ENCODE measurements around the gene CMTM7. TPM values are rescaled to one million over a fixed set of nuclear protein-coding genes. Genes with fewer than 3 reads are reported as not detected.

Gene CMTM7
- total RNA-seq, 1 donor from 2014 or later: 37.4 TPM

DNA sequence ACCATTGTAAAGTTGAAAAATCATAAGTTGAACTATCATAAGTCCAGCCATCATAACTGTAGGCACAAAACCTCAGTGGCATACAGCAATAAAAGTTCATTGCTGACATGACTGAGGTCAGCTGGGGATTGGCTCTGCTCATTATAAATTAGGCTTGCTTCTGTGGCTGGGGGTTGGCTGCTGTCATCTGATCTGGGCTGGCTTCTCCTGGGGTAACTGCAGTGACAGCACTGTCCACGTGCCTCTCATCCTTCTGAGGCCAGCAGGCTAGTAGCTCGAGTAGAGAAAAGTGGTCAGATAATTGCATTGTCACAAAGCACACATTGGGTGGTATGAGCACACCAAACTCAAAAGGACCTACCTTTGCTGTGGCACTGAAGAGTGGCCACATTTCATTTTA, 31.3 kb downstream of the CMTM7 start:
- TF ChIP-seq, protein P1, sequence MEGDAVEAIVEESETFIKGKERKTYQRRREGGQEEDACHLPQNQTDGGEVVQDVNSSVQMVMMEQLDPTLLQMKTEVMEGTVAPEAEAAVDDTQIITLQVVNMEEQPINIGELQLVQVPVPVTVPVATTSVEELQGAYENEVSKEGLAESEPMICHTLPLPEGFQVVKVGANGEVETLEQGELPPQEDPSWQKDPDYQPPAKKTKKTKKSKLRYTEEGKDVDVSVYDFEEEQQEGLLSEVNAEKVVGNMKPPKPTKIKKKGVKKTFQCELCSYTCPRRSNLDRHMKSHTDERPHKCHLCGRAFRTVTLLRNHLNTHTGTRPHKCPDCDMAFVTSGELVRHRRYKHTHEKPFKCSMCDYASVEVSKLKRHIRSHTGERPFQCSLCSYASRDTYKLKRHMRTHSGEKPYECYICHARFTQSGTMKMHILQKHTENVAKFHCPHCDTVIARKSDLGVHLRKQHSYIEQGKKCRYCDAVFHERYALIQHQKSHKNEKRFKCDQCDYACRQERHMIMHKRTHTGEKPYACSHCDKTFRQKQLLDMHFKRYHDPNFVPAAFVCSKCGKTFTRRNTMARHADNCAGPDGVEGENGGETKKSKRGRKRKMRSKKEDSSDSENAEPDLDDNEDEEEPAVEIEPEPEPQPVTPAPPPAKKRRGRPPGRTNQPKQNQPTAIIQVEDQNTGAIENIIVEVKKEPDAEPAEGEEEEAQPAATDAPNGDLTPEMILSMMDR (conservative IDR thresholded peaks at IDR 0.05): no peak

DNA sequence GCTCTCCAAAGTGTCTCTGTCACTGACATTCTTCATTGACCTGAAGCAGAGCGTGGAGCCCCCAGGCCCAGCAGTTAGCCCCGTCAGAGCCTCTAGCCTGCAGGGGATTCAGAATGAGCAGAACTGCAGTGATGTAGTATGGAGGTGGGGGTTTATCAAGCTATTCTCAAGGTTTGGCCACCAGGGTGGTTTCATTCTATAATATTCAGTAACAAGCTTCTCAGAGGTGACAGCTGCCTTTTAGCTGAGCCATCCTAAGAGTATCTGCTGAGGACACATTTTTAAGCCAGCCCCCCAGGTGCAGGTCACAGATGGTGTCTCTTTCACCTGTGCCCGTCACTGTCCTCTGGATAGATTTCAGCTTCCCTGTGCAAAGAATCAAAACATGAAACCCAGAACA, 31.9 kb downstream of the CMTM7 start:
- peaks cover 4% of the 10 kb centered on the region for H3K9me3 Mint-ChIP-seq
- H3K4me1 Mint-ChIP-seq: peaks cover 44% of the 10 kb centered on the region
- H3K36me3 Mint-ChIP-seq (ENCODE audit: low read depth): peaks cover 9% of the 10 kb centered on the region
- TF ChIP-seq, protein P1 (conservative IDR thresholded peaks at IDR 0.05): no peak
- no peak overlapping the region for H3K27ac Mint-ChIP-seq (ENCODE audit: unreplicated experiment)
- no peak overlapping the region for H3K4me3 Mint-ChIP-seq
- no peaks in the 10 kb centered on the region for H3K27me3 Mint-ChIP-seq (ENCODE audit: low read depth)
- DNase-seq (ENCODE audit: low read depth, low spot score): no peak

More for the DNA sequence above, 31.3 kb downstream of the CMTM7 start:
- no peaks in the 10 kb centered on the region for H3K27me3 Mint-ChIP-seq (ENCODE audit: low read depth)
- no peak overlapping the region for H3K4me3 Mint-ChIP-seq
- H3K36me3 Mint-ChIP-seq (ENCODE audit: low read depth): peaks cover 12% of the 10 kb centered on the region
- DNase-seq (ENCODE audit: low read depth, low spot score): no peak
- peaks cover 8% of the 10 kb centered on the region for H3K9me3 Mint-ChIP-seq
- H3K27ac Mint-ChIP-seq (ENCODE audit: unreplicated experiment): no peak overlapping the region
- H3K4me1 Mint-ChIP-seq: peaks cover 44% of the 10 kb centered on the region

DNA sequence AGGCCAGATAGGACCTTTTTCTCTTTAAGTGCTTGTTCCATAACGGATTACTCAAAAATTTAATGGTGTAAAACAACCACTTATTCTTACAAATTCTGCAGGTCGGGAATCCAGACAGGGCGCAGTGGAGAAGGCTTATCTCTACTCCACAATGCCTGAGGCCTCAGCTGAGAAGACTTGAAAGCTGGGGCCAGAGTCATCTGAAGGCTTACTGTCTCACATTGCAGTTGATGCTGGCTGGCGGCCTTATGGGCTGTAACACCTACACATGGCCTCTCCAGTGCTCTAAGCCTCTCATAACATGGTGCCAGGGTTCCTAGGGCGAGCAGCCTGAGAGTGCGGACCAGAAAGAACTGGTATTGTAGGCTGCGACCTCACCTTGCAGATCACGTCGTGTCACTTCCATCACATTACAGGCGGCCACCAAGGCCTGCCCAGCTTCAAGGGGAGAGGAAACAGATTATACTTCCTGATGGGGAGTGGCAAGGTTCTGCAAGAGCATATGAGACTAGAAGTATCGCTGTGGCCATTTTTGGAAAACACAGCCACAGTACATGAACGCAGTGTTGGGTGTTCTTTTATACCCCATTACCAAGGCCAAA, 32.4 kb downstream of the CMTM7 start:
- Mint-ChIP-seq H3K9me3 (peaks cover 3% of the 10 kb centered on the region), H3K27me3 (ENCODE audit: low read depth) (no peaks in the 10 kb centered on the region), H3K4me3 (no peak overlapping the region), H3K36me3 (ENCODE audit: low read depth) (peaks cover 8% of the 10 kb centered on the region), H3K27ac (ENCODE audit: unreplicated experiment) (peak overlapping the region; percentile 12), H3K4me1 (peaks cover 44% of the 10 kb centered on the region)
- TF ChIP-seq, protein P1 (conservative IDR thresholded peaks at IDR 0.05): no peak
- no peak for DNase-seq (ENCODE audit: low read depth, low spot score)

DNA sequence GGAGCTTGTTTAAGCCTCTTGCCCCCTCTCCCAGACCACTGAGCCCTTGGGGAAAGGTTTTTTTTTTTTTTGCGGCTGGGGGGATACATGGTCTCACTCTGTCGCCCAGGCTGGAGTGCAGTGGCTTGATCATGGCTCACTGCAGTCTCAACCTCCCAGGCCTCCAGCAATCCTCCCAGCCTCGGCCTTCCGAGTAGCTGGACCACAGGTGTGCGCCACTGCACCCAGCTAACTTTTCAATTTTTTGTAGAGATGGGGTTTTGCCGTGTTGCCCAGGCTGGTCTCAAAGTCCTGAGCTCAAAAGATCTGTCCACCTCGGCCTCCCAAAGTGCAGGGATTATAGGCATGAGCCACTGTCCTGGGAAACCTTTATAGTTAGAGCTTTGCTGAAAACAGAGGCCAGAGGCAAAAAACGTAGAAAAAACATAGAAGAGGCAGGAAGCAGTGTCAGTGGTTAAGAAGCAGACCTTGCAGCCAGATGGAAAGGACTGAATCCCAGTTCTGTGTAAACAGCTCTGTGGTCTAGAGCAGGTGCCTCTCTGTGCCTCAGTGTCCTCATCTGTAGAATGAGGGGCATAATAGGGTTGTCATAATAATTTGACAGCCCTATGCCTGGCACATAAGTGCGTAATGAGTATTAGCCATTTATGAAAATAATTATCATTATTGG, 33.1 kb downstream of the CMTM7 start:
- TF ChIP-seq, protein P1 (conservative IDR thresholded peaks at IDR 0.05): no peak
- Mint-ChIP-seq H3K4me1 (peaks cover 38% of the 10 kb centered on the region), H3K27me3 (ENCODE audit: low read depth) (no peaks in the 10 kb centered on the region), H3K36me3 (ENCODE audit: low read depth) (peaks cover 4% of the 10 kb centered on the region), H3K9me3 (peaks cover 3% of the 10 kb centered on the region), H3K4me3 (no peak overlapping the region), H3K27ac (ENCODE audit: unreplicated experiment) (peak overlapping the region; percentile 70)
- DNase-seq (ENCODE audit: low read depth, low spot score): no peak

DNA sequence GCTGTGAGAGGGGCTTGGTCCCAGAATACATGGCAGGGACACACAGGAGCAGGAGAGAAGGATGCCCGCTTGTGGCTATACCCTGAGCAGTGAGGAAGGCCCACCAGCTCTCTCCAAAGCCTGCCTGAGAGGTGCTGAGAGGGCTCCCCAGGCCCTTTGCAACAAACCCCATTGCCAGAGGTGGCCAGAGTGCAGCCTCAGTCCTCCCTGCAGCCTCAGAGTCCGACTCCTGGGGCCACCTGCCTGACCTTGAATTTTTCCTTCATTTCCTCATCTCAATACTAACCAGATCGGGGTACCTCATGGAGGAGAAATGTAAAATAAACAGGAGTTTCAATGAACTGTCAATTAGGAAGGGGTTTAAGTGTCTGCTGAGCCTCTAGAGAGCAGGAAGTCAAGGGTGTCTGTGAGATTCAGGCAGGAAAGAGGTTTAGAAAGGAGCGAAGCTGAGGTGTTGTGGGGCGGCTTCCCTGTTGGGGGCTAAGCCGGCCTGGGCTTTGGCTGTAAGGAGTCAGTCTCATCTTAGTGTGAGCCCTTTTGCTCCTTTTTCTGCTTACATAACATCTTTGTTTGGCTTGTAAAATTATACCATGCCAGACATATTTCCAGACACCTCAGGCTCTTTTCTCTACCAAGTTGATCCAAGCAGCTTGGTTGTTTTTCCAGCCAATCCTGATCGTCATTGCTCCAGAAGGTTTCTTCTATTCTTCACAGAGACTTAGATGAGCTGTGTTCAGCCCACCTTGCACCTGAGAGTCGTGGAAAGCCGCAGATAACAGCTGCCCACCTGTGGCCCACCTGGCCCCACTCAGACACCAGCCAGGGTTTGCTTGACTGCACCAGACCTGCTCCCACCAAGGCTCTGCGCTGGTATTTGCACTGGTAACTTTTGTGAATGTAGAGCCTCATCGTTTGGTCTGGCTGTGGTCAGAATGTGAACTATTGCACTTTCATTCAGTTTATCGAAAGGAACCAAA, 36.7 kb downstream of the CMTM7 start:
- Mint-ChIP-seq H3K36me3 (ENCODE audit: low read depth) (no peaks in the 10 kb centered on the region), H3K27me3 (ENCODE audit: low read depth) (no peaks in the 10 kb centered on the region), H3K4me3 (no peak overlapping the region), H3K27ac (ENCODE audit: unreplicated experiment) (no peak overlapping the region), H3K9me3 (no peaks in the 10 kb centered on the region), H3K4me1 (peaks cover 22% of the 10 kb centered on the region)
- DNase-seq (ENCODE audit: low read depth, low spot score): no peak
- TF ChIP-seq, protein P1 (conservative IDR thresholded peaks at IDR 0.05): no peak
